ENCODE measurements around the gene PDLIM5.

GRCh38 chr4:94550352-94550751, 98.6 kb downstream of the PDLIM5 start:
- TF ChIP-seq, protein P1, sequence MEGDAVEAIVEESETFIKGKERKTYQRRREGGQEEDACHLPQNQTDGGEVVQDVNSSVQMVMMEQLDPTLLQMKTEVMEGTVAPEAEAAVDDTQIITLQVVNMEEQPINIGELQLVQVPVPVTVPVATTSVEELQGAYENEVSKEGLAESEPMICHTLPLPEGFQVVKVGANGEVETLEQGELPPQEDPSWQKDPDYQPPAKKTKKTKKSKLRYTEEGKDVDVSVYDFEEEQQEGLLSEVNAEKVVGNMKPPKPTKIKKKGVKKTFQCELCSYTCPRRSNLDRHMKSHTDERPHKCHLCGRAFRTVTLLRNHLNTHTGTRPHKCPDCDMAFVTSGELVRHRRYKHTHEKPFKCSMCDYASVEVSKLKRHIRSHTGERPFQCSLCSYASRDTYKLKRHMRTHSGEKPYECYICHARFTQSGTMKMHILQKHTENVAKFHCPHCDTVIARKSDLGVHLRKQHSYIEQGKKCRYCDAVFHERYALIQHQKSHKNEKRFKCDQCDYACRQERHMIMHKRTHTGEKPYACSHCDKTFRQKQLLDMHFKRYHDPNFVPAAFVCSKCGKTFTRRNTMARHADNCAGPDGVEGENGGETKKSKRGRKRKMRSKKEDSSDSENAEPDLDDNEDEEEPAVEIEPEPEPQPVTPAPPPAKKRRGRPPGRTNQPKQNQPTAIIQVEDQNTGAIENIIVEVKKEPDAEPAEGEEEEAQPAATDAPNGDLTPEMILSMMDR (IDR thresholded peaks at IDR 0.05): no peak
- TF ChIP-seq POLR2A (IDR thresholded peaks at IDR 0.05): no peak
